HG03066 (cell line): ENCODE measurements around the gene DIAPH3.

Source experiments
- ATAC-seq: cut with Tn5 transposase; IDR thresholded peaks from one replicate; pipeline ENCODE4 v1.9.1; 2021; ENCODE audit warnings: low read depth; ENCODE audit not compliant: unreplicated experiment

Gene DIAPH3

DNA sequence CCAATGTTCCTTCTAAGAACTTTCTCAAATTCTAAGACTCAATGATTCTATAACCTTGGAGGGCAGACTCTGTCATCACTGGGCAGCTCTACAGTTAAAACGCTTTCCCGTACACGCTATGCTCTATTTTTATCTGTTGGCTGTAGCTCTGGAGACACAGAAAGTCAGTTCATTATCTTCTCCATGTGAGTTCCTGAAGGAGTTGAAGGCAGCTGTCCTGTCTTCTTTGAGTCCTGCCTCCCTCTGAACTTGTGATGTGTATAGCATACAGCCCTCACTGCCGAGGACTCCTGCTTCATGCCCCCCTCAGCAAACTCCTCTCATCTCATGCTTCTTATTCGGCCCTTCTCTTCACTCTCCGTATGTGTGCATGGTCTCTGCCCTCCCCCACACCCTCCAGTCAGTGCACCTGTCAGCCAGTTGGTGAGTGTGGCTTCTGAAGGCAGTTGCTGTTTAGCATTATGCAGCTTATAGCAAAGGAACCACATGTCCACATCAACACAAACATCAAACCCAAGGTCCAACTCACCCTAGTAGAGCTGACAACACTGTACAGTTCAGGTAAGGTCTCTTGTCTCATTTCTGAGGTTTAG is 504.9 kb downstream of the DIAPH3 start:
- no peak for ATAC-seq

DNA sequence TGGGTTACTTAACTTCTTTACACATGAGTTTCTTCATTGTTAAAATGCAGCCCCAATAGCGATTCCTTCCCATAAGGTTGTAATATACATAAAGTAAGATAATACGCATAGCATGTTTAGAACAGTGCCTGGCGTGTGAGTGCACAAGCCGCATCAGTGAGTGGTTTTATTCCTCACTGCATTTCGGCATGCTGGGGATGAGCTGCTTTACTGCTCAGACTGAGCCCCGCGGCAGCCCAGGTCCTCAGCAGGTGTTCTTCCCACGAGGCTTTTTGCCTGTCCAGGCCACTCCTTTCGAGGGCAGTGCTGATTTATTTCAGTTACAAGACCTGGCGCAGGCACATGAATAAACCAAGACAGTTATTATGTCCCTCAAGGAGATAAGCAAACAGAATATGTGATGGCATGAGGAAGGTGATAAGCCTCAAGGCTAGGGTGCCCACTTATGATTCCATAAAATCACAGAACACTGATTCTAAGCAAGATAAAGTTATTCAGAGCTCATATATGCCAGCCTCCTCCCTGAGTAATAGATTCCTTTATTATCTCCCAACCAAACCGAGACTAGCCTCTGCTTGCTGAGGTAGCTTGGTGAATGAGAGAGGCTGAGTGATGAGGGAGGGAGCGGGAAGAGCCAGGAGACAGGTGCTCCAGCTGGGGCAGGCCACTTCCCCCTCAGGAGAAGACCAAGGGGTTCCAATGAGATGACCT is 505.5 kb downstream of the DIAPH3 start:
- no peak for ATAC-seq

DNA sequence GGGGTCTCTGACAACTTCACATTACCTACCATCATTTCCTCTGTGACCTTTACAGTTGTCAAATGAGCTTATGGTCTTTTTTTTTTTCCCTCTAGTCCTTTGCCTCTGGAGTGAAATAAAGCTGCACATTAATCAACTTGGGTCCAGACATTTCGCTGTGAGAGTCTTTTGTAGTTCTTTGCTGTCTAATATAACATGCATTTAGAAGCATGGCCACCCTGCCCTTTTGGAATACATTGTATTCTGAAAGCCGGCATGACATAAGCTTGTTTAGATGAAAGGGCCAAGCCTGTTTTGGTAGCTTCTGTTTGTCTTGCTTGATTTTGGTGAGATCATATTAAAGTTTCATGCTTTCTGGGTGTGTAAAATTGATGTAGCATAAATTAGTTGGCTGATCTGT is 509.8 kb downstream of the DIAPH3 start:
- no peak for ATAC-seq

DNA sequence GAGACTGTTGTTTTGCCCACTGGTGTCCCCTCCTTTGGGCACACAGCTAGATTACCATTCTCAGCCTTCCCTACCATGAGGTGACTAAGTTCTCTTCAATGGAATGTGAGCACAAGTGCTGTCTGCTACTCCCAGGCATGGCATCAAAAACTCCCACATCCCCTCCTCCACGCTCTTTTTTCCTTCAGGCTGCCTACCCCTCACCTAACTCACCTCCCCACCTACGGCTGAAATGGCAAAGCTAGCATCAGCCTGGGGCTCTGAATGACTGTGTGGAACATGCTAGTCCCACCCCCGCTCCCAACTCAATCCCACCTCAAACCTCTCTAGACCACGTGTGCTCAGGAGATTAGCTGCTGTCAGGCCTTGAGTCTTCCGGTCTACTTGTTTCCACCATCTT is 512.2 kb downstream of the DIAPH3 start:
- no peak for ATAC-seq

DNA sequence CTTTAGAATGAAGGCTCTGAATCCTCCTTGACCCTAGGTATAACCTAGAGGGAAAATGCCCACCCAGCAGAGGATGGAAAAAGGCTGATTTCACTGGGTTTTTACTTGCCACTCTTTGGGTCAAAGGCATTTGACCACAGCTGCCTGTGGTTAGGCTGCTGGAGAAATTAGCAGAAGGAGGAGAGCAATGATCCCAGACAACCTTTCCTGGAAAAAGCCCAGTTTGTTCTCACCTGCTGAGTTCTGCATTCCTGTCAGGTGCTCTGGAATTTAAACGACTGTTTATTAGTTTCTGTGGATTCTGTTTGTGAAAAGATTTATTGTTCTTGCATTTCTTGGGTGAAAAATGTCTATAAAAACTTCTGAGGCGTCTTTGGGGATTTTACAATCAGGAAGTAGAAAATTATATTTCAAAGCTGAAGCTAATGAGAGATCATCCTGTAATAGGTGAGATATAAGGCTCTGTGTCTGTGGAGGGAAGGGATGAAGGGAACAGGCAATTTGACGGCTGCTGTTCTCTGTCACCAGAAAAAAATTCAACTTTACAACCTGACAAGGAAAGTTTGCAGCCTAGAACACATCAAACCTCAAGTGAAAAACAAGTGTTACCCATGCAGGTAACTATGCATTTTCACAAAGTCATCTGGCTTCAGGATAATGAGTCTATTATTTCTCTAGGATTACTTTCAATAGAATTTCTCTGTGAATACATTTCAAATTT is 519.7 kb downstream of the DIAPH3 start:
- no peak for ATAC-seq

DNA sequence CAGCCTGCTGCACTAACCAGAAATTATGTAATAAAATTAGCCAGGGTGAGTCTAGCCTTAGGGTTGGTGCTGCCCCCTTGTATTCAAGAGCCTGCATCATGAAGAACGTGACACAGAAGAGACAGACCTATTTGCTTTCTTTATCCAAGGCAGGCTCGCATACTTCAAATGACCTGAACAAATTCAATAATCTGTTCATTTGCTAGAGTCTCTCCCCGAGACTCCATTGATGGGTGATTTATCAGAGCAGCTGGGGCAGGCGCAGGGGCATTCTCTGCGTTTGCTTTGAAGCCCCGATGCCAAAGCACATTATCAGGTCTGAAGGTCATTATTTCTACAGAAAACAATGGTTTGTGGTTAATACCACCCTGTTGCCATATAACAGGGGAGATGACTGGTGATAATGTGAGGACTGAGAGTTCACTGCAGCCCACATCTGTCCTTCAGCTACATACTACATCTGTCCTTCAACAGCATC is 520.3 kb downstream of the DIAPH3 start:
- no peak for ATAC-seq

DNA sequence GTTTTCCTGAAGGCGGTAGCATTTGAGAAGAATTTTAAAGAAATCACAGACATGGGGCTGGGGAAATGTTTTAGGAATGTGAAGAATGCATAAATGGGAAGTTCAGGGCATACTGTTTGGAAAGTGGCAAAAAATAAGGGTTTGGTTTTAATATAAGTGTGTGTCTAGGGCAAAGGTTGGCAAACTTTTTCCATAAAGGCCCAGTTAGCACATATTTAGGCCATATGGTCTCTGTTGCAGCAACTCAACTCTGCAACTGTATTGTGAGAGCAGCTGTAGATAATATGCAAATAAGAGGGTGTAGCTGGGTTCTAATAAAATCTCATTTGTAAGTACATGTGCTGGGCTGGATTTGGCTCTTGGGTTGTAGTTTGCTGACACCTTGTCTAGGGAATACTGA is 521.9 kb downstream of the DIAPH3 start:
- no peak for ATAC-seq

DNA sequence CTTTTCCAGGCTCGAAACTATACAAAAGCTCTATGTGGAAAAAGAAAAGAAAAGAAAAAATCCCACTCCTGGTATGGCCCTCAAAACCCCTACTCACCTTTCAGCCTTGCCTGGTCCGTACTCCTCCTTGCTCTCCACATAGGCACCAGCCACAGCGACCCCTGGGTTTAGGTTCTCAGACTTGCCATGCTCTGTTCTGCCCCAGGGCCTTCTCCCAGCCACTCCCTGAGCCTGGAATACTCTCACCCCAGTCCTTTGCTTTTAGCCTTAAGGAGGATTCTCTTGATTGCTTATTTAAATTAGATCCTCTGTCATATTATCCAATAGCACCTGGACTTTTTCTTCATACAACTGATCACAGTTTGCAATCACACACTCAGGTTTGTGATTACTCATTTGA is 522.5 kb downstream of the DIAPH3 start:
- no peak for ATAC-seq

DNA sequence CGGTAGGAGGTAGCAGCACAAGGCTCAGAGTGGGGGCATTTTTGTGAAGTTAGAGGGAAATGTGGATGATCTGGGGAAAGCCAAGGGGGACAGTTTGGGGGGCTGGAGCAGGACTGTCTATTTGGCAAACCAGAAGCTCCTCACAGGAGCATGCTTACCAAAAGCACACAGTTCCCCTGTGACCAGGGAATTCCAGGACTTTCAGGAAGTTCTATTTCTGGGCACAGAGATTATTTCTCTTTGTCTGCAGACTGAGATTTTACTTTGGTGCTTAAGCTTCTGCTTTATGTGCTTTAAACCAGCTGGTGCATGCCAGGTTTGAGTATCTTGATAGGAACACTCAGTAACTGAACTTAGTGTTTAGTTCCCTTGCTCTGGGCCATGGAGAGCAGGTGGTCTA is 525.3 kb downstream of the DIAPH3 start:
- no peak for ATAC-seq

DNA sequence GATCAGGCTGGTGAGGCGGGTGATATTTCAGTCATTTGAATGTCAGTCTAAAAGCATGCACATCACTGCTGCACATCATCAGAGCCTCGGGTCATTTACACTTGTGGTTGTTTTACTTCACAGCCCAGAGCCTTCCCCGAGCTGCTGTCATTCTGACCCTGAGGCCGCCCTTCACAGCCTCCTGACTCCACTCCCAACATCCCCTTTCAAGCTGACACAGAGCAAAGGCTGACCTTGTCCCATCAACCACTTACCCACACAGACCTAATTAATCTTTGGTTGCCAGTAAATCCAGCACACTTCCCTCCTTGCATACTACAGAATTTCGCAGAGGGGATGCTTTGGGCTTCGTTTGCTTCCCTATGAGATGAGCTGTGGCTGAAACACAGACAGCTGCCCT is 528.1 kb downstream of the DIAPH3 start:
- no peak for ATAC-seq

DNA sequence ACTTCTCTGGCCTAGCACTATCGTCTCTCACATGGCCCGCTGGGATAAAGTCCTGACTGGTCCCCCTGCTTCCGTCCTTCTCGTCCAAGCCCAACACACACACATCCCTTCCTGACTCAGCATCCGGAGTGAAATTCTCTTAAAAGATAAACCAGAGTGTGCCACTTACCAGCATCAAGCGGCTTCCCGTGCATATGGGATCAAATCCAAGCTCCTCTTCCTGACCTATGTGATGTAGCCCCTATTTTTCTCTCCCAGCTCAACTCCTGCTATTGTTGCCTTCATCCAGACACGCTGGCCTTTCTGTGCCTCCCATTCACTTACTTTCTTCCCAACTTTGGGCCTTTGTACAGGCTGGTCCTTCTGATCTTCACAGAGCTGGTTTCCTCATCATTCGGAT is 530.4 kb downstream of the DIAPH3 start:
- no peak for ATAC-seq

DNA sequence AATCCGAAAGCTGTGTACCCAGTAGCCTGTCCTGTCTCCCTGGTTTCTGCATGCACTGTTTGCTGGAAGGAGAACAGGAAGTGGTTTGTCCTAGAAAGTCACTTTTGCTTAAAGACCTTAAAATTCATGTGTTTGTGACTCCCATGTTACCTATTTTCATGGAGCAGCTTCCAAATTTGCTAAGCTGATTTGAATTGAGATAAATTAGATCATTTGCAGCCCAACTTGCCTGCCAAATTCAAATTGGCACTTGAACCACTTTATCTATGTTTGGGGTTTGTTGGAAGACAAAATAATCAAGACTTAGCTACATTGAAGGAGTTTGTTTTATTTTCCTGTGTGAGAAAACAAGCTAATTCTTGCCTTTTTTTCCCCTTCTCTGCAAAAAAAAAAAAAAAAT is 532.5 kb downstream of the DIAPH3 start:
- no peak for ATAC-seq

DNA sequence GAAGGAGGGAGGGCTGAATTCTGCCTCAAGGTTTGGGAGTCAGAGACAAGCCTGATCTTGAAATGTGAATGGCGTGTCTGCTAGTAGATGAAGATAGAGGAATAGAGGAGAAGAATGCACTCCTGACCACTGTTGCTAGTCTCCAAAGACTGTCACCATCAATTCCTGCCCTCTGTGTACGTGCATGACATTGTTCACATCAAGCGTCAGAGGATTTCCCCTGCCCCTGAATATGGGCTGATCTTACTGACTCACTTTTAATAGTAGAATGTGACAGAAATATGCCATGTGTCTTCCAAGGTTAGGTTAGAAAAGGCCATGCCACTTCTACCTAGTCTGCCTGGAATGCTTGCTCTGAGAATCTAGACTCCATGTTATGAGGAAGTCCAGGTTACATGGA is 538.6 kb downstream of the DIAPH3 start:
- no peak for ATAC-seq

DNA sequence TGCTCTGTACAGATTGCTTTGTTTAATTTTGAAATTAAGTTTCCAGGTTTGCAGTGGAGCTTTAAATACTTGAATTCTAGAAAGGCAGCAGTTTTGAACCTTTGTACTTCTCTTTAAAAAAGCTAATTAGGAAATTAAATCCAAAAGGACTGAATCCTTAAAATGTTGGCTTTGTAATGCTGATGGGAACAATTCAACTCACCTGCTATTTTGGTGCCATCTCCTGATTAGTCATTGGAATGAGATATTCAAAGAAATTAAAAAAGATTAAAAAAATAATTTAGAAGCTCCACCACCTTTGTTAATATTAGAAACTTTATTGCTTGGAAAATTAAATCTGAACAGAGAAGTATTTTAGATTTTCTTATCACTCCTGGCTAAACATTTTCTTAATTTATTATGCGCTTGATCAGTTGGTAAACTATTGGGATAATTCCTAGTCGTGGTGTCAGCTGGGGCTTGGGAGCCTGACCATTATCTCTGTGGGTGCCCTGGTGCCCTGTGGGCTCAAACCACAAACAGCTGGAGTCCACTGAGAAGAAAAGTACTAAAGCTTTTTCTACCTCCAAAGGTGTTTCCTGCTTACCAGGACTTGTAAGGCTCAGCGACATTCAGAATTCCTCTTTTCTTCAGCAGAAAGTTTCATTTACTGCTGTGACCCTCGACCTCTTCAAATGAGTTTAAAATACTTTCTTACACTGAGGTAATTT is 540.4 kb downstream of the DIAPH3 start:
- ATAC-seq: no peak

DNA sequence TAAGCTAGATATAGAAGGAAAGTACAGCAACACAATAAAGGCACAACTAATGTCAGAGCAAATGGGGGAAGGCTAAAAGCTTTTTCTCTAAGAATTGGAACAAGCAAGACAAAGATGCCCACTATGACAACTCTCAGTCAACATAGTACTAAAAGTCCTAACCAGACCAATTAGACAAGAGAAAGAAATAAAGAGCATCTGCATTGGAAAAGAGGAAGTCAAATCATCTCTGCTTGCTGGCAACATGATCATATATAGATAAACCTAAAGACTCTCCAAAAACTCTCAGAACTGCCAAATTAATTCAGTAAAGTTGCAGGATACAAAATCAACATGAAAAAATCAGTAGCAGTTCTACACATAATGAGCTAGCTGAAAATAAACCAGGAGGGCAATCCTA is 542.0 kb downstream of the DIAPH3 start:
- no peak for ATAC-seq
